ENCODE measurements around the gene TRMT2A.

Gene TRMT2A

DNA sequence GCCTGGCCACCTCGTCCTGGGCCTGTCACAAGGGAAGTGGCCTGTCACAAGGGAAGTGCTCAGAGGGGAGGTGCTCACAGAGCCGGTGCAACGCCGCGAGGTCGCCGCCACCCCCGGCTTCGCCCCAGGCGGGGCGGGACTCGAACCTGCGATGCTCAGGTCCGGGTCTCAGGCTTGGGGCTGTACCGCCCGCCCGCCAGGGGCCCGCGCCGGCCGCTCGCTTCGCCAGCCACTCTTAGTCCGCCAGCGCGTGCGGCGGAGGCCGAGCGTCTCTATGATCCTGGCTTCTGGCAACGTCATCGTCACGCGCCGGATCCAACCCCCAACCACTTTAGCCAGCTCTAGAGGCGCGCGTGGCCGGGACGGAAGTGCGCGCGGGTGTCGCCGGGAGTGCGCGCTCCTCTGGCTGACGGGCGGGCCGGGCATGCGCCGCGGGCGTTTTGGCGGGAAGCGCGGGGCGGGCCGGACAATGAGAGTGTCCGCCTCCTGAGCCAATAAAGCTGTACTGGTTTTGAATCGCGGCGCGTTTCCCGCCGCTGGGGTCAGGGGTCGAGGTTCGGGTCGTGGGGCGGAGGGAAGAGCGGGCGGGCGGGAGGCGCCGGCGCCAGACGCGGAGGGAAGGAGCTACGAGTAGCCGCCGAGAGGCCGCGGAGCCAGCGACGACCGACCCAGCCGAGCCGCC lies at the start of gene TRMT2A (continued):
- TF ChIP-seq, protein P1, sequence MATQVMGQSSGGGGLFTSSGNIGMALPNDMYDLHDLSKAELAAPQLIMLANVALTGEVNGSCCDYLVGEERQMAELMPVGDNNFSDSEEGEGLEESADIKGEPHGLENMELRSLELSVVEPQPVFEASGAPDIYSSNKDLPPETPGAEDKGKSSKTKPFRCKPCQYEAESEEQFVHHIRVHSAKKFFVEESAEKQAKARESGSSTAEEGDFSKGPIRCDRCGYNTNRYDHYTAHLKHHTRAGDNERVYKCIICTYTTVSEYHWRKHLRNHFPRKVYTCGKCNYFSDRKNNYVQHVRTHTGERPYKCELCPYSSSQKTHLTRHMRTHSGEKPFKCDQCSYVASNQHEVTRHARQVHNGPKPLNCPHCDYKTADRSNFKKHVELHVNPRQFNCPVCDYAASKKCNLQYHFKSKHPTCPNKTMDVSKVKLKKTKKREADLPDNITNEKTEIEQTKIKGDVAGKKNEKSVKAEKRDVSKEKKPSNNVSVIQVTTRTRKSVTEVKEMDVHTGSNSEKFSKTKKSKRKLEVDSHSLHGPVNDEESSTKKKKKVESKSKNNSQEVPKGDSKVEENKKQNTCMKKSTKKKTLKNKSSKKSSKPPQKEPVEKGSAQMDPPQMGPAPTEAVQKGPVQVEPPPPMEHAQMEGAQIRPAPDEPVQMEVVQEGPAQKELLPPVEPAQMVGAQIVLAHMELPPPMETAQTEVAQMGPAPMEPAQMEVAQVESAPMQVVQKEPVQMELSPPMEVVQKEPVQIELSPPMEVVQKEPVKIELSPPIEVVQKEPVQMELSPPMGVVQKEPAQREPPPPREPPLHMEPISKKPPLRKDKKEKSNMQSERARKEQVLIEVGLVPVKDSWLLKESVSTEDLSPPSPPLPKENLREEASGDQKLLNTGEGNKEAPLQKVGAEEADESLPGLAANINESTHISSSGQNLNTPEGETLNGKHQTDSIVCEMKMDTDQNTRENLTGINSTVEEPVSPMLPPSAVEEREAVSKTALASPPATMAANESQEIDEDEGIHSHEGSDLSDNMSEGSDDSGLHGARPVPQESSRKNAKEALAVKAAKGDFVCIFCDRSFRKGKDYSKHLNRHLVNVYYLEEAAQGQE (tag by site-specific recombination; IDR thresholded peaks at IDR 0.05), result peak; percentile 3; the same call in 1 of the 2 replicates
- TF ChIP-seq ZNF350 (tag by site-specific recombination; IDR thresholded peaks at IDR 0.05) (no peak), ZNF624 (tag by site-specific recombination; IDR thresholded peaks at IDR 0.05) (no peak), ZNF830 (tag by site-specific recombination; IDR thresholded peaks at IDR 0.05; ENCODE audit: low read depth) (no peak), ZNF398 (tag by site-specific recombination; IDR thresholded peaks at IDR 0.05) (peak; percentile 62; the same call in 1 of the 2 replicates), ZSCAN23 (tag by site-specific recombination; IDR thresholded peaks at IDR 0.05) (peak; percentile 83), ZNF239 (tag by site-specific recombination; IDR thresholded peaks at IDR 0.05) (no peak), ZNF426 (tag by site-specific recombination; IDR thresholded peaks at IDR 0.05) (no peak), ZNF10 (tag by site-specific recombination; IDR thresholded peaks at IDR 0.05) (no peak), ZNF223 (tag by site-specific recombination; IDR thresholded peaks at IDR 0.05) (no peak), YY1 (tag by site-specific recombination; IDR thresholded peaks at IDR 0.05) (peak; percentile 79), ZNF561 (tag by site-specific recombination; IDR thresholded peaks at IDR 0.05; ENCODE audit: borderline replicate concordance) (peak; percentile 97), SP3 (tag by site-specific recombination; IDR thresholded peaks at IDR 0.05) (peak; percentile 96), SP2 (tag by site-specific recombination; IDR thresholded peaks at IDR 0.05) (peak; percentile 83), ZNF664 (tag by site-specific recombination; IDR thresholded peaks at IDR 0.05) (no peak), ZNF26 (tag by site-specific recombination; IDR thresholded peaks at IDR 0.05) (no peak), ZSCAN16 (tag by site-specific recombination; IDR thresholded peaks at IDR 0.05) (no peak), ZNF843 (tag by site-specific recombination; IDR thresholded peaks at IDR 0.05) (peak; percentile 49; the same call in 1 of the 2 replicates), ZBTB26 (tag by site-specific recombination; optimal IDR thresholded peaks at IDR 0.05) (peak; percentile 100), INSM2 (tag by site-specific recombination; IDR thresholded peaks at IDR 0.05) (peak; percentile 92)
- TF ChIP-seq, protein P2, sequence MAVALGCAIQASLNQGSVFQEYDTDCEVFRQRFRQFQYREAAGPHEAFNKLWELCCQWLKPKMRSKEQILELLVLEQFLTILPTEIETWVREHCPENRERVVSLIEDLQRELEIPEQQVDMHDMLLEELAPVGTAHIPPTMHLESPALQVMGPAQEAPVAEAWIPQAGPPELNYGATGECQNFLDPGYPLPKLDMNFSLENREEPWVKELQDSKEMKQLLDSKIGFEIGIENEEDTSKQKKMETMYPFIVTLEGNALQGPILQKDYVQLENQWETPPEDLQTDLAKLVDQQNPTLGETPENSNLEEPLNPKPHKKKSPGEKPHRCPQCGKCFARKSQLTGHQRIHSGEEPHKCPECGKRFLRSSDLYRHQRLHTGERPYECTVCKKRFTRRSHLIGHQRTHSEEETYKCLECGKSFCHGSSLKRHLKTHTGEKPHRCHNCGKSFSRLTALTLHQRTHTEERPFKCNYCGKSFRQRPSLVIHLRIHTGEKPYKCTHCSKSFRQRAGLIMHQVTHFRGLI (tag by site-specific recombination; IDR thresholded peaks at IDR 0.05), result peak; percentile 49; the same call in 1 of the 2 replicates
- TF ChIP-seq, protein P3, sequence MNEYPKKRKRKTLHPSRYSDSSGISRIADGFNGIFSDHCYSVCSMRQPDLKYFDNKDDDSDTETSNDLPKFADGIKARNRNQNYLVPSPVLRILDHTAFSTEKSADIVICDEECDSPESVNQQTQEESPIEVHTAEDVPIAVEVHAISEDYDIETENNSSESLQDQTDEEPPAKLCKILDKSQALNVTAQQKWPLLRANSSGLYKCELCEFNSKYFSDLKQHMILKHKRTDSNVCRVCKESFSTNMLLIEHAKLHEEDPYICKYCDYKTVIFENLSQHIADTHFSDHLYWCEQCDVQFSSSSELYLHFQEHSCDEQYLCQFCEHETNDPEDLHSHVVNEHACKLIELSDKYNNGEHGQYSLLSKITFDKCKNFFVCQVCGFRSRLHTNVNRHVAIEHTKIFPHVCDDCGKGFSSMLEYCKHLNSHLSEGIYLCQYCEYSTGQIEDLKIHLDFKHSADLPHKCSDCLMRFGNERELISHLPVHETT (tag by site-specific recombination; IDR thresholded peaks at IDR 0.05), result peak; percentile 81
- TF ChIP-seq, protein P4, sequence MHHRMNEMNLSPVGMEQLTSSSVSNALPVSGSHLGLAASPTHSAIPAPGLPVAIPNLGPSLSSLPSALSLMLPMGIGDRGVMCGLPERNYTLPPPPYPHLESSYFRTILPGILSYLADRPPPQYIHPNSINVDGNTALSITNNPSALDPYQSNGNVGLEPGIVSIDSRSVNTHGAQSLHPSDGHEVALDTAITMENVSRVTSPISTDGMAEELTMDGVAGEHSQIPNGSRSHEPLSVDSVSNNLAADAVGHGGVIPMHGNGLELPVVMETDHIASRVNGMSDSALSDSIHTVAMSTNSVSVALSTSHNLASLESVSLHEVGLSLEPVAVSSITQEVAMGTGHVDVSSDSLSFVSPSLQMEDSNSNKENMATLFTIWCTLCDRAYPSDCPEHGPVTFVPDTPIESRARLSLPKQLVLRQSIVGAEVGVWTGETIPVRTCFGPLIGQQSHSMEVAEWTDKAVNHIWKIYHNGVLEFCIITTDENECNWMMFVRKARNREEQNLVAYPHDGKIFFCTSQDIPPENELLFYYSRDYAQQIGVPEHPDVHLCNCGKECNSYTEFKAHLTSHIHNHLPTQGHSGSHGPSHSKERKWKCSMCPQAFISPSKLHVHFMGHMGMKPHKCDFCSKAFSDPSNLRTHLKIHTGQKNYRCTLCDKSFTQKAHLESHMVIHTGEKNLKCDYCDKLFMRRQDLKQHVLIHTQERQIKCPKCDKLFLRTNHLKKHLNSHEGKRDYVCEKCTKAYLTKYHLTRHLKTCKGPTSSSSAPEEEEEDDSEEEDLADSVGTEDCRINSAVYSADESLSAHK (tag by site-specific recombination; IDR thresholded peaks at IDR 0.05), result peak; percentile 60

All from HEK293 (cell line).